H9 (cell line): Measurements from ENCODE around the gene NPAS2. TPM values are rescaled to one million over a fixed set of nuclear protein-coding genes. Genes with fewer than 3 reads are reported as not detected.

Experiments used
- DNase-seq: peaks from one replicate; pipeline ENCODE4 v3.0.0-alpha.2; 2017
- H2AFZ ChIP-seq: one replicate; pipeline ENCODE4 v1.6.1; 2013; ENCODE audit warnings: mild to moderate bottlenecking, low read length, control low read depth, moderate library complexity
- H2AK5ac ChIP-seq: 2 replicates; pipeline ENCODE4 v1.6.1; 2013; ENCODE audit warnings: low read length, control low read depth, mixed read lengths; ENCODE audit not compliant: insufficient read length
- H2BK120ac ChIP-seq: one replicate; pipeline ENCODE4 v1.6.1; 2013; ENCODE audit warnings: low read depth, mild to moderate bottlenecking, low read length, control low read depth, inconsistent platforms; ENCODE audit not compliant: poor library complexity, severe bottlenecking
- H2BK12ac ChIP-seq: 2 replicates; pipeline ENCODE4 v1.6.1; 2013; ENCODE audit warnings: low read length, control low read depth, mixed read lengths, low read depth; ENCODE audit not compliant: insufficient read length
- H2BK15ac ChIP-seq: 2 replicates; pipeline ENCODE4 v1.6.1; 2013; ENCODE audit warnings: low read depth, low read length, control low read depth
- H2BK20ac ChIP-seq: one replicate; pipeline ENCODE4 v1.6.1; 2013; ENCODE audit warnings: low read depth, mild to moderate bottlenecking, low read length, control low read depth, inconsistent platforms; ENCODE audit not compliant: poor library complexity, severe bottlenecking
- H2BK5ac ChIP-seq: 2 replicates; pipeline ENCODE4 v1.6.1; 2013; ENCODE audit warnings: low read length, control low read depth, mixed read lengths; ENCODE audit not compliant: insufficient read length
- H3K14ac ChIP-seq: 2 replicates; pipeline ENCODE4 v1.6.1; 2013; ENCODE audit warnings: low read length, control low read depth; ENCODE audit not compliant: insufficient read depth
- H3K18ac ChIP-seq: 2 replicates; pipeline ENCODE4 v1.6.1; 2013; ENCODE audit warnings: low read depth, mild to moderate bottlenecking, mixed read lengths, low read length, control low read depth; ENCODE audit not compliant: insufficient read length
- H3K23ac ChIP-seq: 2 replicates; pipeline ENCODE4 v1.6.1; 2013; ENCODE audit warnings: low read length, control low read depth, mixed read lengths, low read depth; ENCODE audit not compliant: insufficient read length
- H3K23me2 ChIP-seq: 2 replicates; pipeline ENCODE4 v1.6.1; 2013; ENCODE audit warnings: low read depth, mild to moderate bottlenecking, mixed read lengths, low read length, control low read depth; ENCODE audit not compliant: insufficient read length, poor library complexity, severe bottlenecking
- H3K27ac ChIP-seq: 2 replicates; pipeline ENCODE4 v1.5.1; 2013; ENCODE audit warnings: low read length, control low read depth, mixed read lengths, low read depth; ENCODE audit not compliant: insufficient read length
- H3K27me3 ChIP-seq: 2 replicates; pipeline ENCODE4 v1.6.1; 2013; ENCODE audit warnings: low read length, control low read depth, inconsistent platforms; ENCODE audit not compliant: insufficient read depth
- H3K4ac ChIP-seq: 2 replicates; pipeline ENCODE4 v1.6.1; 2013; ENCODE audit warnings: low read depth, mild to moderate bottlenecking, control low read depth, inconsistent platforms, low read length, moderate library complexity
- H3K4me1 ChIP-seq: 2 replicates; pipeline ENCODE4 v1.6.1; 2013; ENCODE audit warnings: low read length, control low read depth, inconsistent platforms; ENCODE audit not compliant: insufficient read depth
- H3K4me2 ChIP-seq: 2 replicates; pipeline ENCODE4 v1.6.1; 2013; ENCODE audit warnings: low read length, control low read depth, mixed read lengths; ENCODE audit not compliant: insufficient read length, insufficient read depth
- H3K56ac ChIP-seq: 2 replicates; pipeline ENCODE4 v1.6.1; 2013; ENCODE audit warnings: low read depth, mild to moderate bottlenecking, mixed read lengths, low read length, control low read depth; ENCODE audit not compliant: insufficient read length
- H3K79me1 ChIP-seq: 2 replicates; pipeline ENCODE4 v1.6.1; 2013; ENCODE audit warnings: low read depth, mild to moderate bottlenecking, moderate library complexity, low read length, control low read depth, inconsistent platforms; ENCODE audit not compliant: insufficient read depth, poor library complexity, severe bottlenecking
- H3K79me2 ChIP-seq: 2 replicates; pipeline ENCODE4 v1.6.1; 2013; ENCODE audit warnings: low read length, control low read depth, inconsistent platforms; ENCODE audit not compliant: insufficient read depth
- H3K9ac ChIP-seq: 2 replicates; pipeline ENCODE4 v1.6.1; 2013; ENCODE audit warnings: low read length, control low read depth, mixed read lengths; ENCODE audit not compliant: insufficient read length; ENCODE audit errors: extremely low read depth
- H3K9me3 ChIP-seq: one replicate; pipeline ENCODE4 v1.6.1; 2013; ENCODE audit warnings: low read depth, low read length, inconsistent platforms; ENCODE audit not compliant: control insufficient read depth
- H3T11ph ChIP-seq: one replicate; pipeline ENCODE4 v1.6.1; 2013; ENCODE audit warnings: mild to moderate bottlenecking, low read length, control low read depth, inconsistent platforms
- H4K20me1 ChIP-seq: one replicate; pipeline ENCODE4 v1.6.1; 2013; ENCODE audit not compliant: control insufficient read depth, insufficient read length, insufficient read depth
- H4K5ac ChIP-seq: 2 replicates; pipeline ENCODE4 v1.6.1; 2013; ENCODE audit warnings: low read depth, mild to moderate bottlenecking, mixed read lengths, low read length, control low read depth; ENCODE audit not compliant: insufficient read length
- H4K8ac ChIP-seq: replicated peaks from 2 replicates; pipeline ENCODE4 v1.6.1; 2013; ENCODE audit warnings: low read length, control low read depth, mixed read lengths, low read depth; ENCODE audit not compliant: insufficient read length
- H4K91ac ChIP-seq: 2 replicates; pipeline ENCODE4 v1.6.1; 2013; ENCODE audit warnings: low read depth, mild to moderate bottlenecking, moderate library complexity, mixed read lengths, low read length, control low read depth; ENCODE audit not compliant: insufficient read length
- H3K27ac Mint-ChIP-seq, 3 experiments: 2 replicates in 2 of 3; 3 replicates in 1 of 3; pipeline ENCODE4 v1.8.0; 2020 to 2021; ENCODE audit warnings: mixed read lengths in 3 of 3, mild to moderate bottlenecking in 1 of 3, moderate library complexity in 1 of 3
- H3K27me3 Mint-ChIP-seq: 2 replicates; pipeline ENCODE4 v1.8.0; 2021; ENCODE audit warnings: low read depth, mild to moderate bottlenecking, moderate library complexity, mixed read lengths
- H3K36me3 Mint-ChIP-seq, 3 experiments: 2 replicates in 2 of 3; 3 replicates in 1 of 3; pipeline ENCODE4 v1.8.0; 2020 to 2021; ENCODE audit warnings: low read depth in 3 of 3, mixed read lengths in 3 of 3; ENCODE audit not compliant: insufficient read depth in 1 of 3
- H3K4me1 Mint-ChIP-seq, 2 experiments: 2 replicates each; pipeline ENCODE4 v1.8.0; 2020; ENCODE audit warnings: mixed read lengths in 2 of 2
- H3K4me3 Mint-ChIP-seq, 2 experiments: 2 replicates in 1 of 2; 3 replicates in 1 of 2; pipeline ENCODE4 v1.8.0; 2020 to 2021; ENCODE audit warnings: mild to moderate bottlenecking in 2 of 2, mixed read lengths in 2 of 2, moderate library complexity in 1 of 2
- H3K9me3 Mint-ChIP-seq, 2 experiments: 2 replicates in 1 of 2; 3 replicates in 1 of 2; pipeline ENCODE4 v1.8.0; 2020; ENCODE audit warnings: mild to moderate bottlenecking in 2 of 2, mixed read lengths in 2 of 2, moderate library complexity in 1 of 2
- WGBS: extraction: QIAGEN DNeasy Blood & Tissue Kit; methylation state at CpG from one replicate; pipeline ENCODE4 v1.1.7; 2013; ENCODE audit warnings: missing lambda C conversion rate, low lambda C conversion rate, mixed read lengths; ENCODE audit not compliant: insufficient read length; ENCODE audit errors: extremely low coverage; 5-methylcytosine and 5-hydroxymethylcytosine counted together
- total RNA-seq: library from RNA; stranded (reverse); gene quantifications from 2 replicates; pipeline ENCODE4 v1.2.1, GENCODE V29; 2021
- TF ChIP-seq, protein P1 (sequence below): fragments of 200-600 bp; sonication (generic); conservative IDR thresholded peaks from 3 replicates; pipeline ENCODE4 v1.8.0; 2021; ENCODE audit warnings: antibody characterized with exemption, mild to moderate bottlenecking

The NPAS2 gene
- total RNA-seq, 1 experiment from 2014 or later, result 1.3 TPM

DNA sequence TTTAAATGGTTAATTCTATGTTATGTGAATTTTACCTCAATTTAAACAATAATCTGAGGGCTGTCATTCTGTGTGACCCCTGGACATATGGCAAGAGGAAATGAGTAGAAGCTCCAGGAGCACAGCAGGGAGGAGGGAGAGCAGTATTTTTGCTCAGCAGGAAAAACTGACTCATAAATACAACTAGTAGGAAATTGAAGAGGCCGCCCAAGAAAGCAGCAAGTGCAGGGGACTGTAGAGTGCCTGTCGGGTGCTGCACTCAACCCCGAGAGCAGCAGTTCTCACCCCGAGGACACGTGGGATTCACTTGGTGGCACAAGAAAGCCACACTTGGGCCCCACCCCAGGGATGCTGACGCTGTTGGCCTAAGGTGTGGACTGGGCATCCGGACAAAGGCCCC, 60.8 kb downstream of the NPAS2 start:
- no peak overlapping the region for H3K4me2 ChIP-seq
- H4K8ac ChIP-seq, result no peak overlapping the region
- no peak overlapping the region for H3K56ac ChIP-seq
- no peak overlapping the region for H4K5ac ChIP-seq
- H3K4me1 ChIP-seq, result peaks cover 6% of the 10 kb centered on the region; the same call in 1 of the 2 replicates
- H3K18ac ChIP-seq, result no peak overlapping the region
- Mint-ChIP-seq H3K27me3 (peaks cover 3% of the 10 kb centered on the region; the same call in 1 of the 2 replicates), H3K4me3 (no peak overlapping the region), H3K9me3 (no peaks in the 10 kb centered on the region), H3K36me3 (no peaks in the 10 kb centered on the region), H3K27ac (no peak overlapping the region), H3K4me1 (peaks cover 20 to 37% of the 10 kb centered on the region in 2 experiments)
- H3K14ac ChIP-seq, result no peak overlapping the region
- H3K23me2 ChIP-seq, result no peaks in the 10 kb centered on the region
- H2BK20ac ChIP-seq, result no peak overlapping the region
- H4K91ac ChIP-seq, result no peak overlapping the region
- no peaks in the 10 kb centered on the region for H3K9me3 ChIP-seq
- H2BK12ac ChIP-seq, result no peak overlapping the region
- H3K27ac ChIP-seq, result no peak overlapping the region
- H3T11ph ChIP-seq, result no peak overlapping the region
- H2BK15ac ChIP-seq, result no peak overlapping the region
- H4K20me1 ChIP-seq, result no peaks in the 10 kb centered on the region
- H3K79me1 ChIP-seq, result no peaks in the 10 kb centered on the region
- no peak overlapping the region for H3K23ac ChIP-seq
- no peak for DNase-seq
- WGBS, result no CpG with 5 or more reads among the region's 7 CpGs
- no peak overlapping the region for H3K4ac ChIP-seq
- H3K27me3 ChIP-seq, result no peaks in the 10 kb centered on the region
- H3K79me2 ChIP-seq, result no peaks in the 10 kb centered on the region
- no peak overlapping the region for H3K9ac ChIP-seq
- TF ChIP-seq, protein P1, sequence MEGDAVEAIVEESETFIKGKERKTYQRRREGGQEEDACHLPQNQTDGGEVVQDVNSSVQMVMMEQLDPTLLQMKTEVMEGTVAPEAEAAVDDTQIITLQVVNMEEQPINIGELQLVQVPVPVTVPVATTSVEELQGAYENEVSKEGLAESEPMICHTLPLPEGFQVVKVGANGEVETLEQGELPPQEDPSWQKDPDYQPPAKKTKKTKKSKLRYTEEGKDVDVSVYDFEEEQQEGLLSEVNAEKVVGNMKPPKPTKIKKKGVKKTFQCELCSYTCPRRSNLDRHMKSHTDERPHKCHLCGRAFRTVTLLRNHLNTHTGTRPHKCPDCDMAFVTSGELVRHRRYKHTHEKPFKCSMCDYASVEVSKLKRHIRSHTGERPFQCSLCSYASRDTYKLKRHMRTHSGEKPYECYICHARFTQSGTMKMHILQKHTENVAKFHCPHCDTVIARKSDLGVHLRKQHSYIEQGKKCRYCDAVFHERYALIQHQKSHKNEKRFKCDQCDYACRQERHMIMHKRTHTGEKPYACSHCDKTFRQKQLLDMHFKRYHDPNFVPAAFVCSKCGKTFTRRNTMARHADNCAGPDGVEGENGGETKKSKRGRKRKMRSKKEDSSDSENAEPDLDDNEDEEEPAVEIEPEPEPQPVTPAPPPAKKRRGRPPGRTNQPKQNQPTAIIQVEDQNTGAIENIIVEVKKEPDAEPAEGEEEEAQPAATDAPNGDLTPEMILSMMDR, result no peak
- H2AFZ ChIP-seq, result no peak overlapping the region
- no peak overlapping the region for H2AK5ac ChIP-seq
- H2BK5ac ChIP-seq, result no peak overlapping the region
- H2BK120ac ChIP-seq, result no peak overlapping the region
